GM10847 (cell line): ENCODE results near the gene C1S.

Source experiments
- POLR2A ChIP-seq: IDR thresholded peaks from 2 replicates; pipeline ENCODE4 v1.6.1; 2011; ENCODE audit not compliant: insufficient read length; ENCODE audit errors: extremely low read depth

The C1S gene

DNA sequence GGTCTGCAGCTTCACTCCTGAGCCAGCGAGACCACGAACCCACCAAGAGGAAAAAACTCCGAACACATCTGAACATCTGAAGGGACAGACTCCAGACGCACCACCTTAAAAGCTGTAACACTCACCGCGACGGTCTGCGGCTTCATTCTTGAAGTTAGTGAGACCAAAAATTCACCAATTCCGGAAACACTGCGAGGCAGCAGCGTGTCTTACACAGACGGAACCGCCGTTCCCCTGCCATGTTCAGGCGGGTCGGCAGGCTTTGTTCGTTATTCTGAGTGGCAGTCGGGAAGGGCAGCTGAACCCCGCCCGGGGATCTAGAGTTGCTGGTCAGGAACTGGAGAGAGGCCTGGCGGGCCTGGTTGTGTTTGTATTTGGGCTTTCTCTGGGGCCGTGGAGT is 21.9 kb upstream of the C1S start:
- TF ChIP-seq POLR2A: no peak

- no peak for TF ChIP-seq POLR2A
These were observed 21.1 kb upstream of the C1S start for GRCh38 chr12:7039403-7039802.

- no peak for TF ChIP-seq POLR2A
These were observed 17.7 kb upstream of the C1S start for GRCh38 chr12:7042842-7043241.

GRCh38 chr12:7045913-7046312 is 14.6 kb upstream of the C1S start:
- TF ChIP-seq POLR2A: no peak

- TF ChIP-seq POLR2A: no peak
These were observed 14.0 kb upstream of the C1S start for GRCh38 chr12:7046383-7047105.

DNA sequence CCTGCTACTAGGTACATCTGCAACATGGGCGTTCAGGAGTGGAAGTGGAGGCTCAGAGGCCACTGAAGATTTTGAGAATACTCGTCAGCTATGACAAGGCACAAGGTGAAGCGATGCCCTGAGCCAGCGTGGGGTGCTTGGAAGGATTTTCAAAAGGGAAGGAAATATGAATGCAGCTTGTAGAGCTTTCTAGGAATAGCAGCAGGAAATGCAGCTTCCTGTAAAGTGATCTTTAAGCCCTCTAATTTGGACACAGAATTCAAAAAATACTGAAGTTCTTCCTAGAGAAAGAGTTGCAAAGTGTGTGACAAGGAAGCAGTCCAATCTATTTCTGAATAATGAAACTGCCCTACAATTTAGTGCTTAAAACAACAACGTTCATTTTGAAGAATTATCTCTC is 13.2 kb upstream of the C1S start:
- TF ChIP-seq POLR2A: no peak

GRCh38 chr12:7054925-7055324 is 5.6 kb upstream of the C1S start:
- TF ChIP-seq POLR2A: no peak

DNA sequence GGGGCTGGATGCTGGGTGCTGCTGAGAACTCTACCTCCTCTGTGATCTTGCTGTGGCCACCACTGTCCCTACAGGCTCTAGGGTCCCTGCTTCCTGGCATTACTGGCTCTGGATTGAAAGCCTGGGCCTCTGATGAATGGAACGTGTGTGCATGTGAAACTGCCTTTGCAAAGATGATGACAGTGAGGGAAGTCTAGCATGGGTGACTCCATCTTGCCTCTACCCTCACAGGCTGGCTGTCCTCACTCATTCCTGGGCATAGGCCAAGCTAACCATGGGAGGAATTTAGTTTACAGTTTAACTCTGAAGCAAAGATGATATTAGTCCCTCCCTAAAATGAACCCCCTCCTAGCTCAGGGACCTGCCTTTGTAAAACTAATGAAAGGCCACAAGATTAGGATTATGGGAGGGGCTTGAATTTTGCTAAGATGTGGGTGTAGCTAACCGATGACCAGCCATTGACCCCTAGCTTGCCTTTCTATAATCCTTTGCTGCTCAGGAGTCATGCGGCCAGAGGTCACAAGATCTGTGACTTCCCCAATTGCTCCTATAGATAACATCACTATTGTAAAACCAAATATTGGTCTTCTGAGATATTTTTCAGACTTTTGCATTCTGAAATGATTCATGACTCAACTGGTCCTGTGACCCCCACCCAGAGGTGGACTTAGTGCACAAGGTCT is 2.2 kb upstream of the C1S start:
- TF ChIP-seq POLR2A: no peak

DNA sequence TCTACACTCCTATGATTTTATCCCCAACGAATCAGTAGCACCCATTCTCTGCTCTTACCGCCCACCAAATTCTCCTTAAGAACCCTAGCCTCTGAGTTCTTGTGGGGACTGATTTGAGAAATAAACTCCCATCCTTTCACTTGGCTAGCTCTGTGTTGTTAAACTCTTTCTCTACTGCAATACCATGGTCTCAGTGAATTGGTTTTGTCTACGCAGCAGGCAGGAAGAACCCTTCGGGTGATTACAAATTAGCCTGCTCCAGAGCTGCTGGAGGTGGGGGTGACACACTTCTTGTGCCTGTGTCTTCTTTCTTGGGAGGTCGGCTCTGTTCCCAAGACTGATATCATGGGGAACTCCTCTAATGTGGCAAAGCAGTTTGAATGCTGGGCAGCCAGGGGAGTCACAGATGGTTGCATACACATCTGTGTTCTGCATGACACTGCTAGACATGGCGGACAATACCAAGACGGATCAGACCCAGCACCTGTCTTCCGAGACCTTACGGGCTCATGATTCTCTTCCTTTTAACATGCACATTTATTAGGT is 1.6 kb upstream of the C1S start:
- no peak for TF ChIP-seq POLR2A

- TF ChIP-seq POLR2A: no peak
These were observed 738 bp upstream of the C1S start for GRCh38 chr12:7059780-7060179.

DNA sequence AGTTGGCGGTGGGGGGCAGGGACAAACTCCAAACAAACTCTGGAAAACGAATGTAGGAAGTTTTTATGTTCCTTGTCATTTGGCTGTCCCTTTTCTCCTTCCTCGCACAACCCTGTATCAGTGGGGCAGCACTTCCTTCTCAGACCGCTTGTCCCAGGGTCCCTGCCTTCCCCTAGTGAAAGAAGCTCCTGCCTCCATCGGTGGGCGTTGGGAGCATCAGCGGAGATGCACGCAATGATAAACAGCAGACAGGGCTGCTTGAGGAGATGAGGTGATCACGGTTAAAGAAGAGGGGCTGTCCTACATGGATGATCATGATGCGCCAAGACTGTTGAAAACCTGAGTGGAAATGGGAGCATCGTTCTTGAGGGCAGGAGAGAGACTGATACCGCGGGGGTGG is 620 bp downstream of the C1S start:
- TF ChIP-seq POLR2A: no peak

DNA sequence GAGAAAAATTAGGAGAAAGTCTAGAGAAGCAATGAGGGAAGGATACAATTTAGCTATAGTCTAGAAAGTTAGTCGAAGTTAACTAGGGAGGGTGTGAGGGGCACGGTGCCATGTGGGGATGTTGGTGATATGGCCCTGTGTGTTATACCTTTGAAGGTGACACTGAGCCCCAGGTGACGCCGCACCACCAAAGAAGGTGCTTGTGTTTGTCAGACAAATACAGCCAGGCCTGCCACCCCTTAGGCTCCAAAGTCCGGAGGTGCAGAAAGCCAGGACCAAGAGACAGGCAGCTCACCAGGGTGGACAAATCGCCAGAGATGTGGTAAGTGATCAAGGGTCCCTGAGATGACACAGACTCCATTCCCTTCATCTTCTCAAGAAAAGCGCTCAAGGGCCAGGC is 1.1 kb downstream of the C1S start:
- no peak for TF ChIP-seq POLR2A

DNA sequence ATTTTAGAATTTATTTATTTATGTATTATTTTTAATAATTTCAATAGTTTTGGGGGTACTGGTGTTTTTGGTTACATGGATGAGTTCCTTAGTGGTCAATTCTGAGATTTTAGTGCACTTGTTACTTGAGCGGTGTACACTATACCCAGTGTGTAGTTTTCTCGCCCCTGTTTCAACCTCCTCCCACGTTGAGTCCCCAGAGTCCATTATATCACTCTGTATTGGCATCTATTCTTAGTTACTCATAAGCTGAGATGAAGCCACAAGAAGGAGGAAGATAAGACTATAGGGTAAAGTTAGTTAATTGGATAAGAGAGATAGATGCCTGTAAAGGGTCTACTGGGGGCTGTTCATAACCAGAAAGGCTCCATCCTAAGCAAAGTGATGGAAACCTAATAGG is 4.0 kb downstream of the C1S start:
- no peak for TF ChIP-seq POLR2A

GRCh38 chr12:7065073-7065623 is 4.6 kb downstream of the C1S start:
- no peak for TF ChIP-seq POLR2A

- TF ChIP-seq POLR2A: no peak
These were observed 6.1 kb downstream of the C1S start for GRCh38 chr12:7066596-7066995.

DNA sequence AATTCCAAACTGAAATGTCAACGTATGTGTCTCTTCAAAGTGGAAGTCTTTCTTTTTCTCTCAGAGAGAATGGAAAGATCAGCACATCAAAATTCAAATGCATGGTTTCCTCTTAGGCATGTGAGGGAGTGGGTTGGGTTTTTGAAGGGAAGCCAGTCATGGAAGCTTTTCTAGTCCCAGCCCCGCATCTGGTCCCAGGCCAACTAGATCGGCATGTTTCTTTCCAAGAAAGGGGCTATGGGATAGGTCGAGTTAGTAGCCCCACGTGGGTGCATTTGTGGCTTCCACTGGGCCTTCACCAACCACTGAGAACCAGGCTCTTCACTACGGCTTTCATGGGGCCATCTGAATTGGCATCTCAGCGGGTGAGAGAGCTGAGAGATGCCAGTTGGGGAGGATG is 6.6 kb downstream of the C1S start:
- no peak for TF ChIP-seq POLR2A

DNA sequence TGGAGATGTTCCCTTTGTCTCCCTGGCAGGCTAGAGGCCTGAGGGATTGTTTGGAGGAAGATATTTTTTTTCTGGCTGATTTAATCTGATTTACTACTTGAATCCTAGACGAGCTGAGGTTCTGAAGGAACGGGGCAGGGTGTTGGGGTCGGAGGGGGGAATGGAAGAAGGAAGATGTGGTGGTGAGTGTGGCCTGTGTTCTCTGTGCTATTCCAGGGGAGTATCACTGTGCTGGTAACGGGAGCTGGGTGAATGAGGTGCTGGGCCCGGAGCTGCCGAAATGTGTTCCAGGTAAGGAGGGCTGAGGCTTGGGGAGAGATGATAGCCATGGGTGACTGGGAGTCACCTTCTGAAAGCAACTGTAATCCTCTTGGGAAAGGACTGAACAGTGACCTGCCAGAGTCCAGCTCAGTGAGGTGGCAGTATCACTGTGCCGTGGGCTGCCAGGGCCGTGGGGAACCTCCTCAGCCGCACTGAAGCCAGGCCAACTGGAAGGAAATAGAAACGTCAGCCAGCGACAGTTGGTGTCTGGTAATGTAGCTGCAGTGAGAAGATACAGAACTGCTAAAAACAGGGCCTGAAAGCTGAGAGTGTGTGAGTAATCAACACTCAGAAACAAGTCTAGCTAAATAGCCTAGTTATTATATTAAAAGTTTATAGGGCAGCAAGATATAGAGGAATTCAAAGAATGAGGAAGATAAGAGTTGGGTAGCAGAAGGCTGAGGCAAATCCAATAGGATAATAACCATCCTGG is 7.9 kb downstream of the C1S start:
- no peak for TF ChIP-seq POLR2A
